ENCODE measurements around the gene DGKI.

The DGKI gene

GRCh38 chr7:137547485-137547884 is 299.3 kb downstream of the DGKI start:
- no peak for DNase-seq (ENCODE audit: low read depth in 2 of 3, low spot score in 2 of 3)

GRCh38 chr7:137546671-137547070 is 300.1 kb downstream of the DGKI start:
- no peak for DNase-seq (ENCODE audit: low read depth in 2 of 3, low spot score in 2 of 3)

GRCh38 chr7:137546009-137546408 is 300.8 kb downstream of the DGKI start:
- no peak for DNase-seq (ENCODE audit: low read depth in 2 of 3, low spot score in 2 of 3)

- DNase-seq (ENCODE audit: low read depth in 2 of 3, low spot score in 2 of 3): no peak
These were observed 301.6 kb downstream of the DGKI start for GRCh38 chr7:137545059-137545716.

- no peak for DNase-seq (ENCODE audit: low read depth in 2 of 3, low spot score in 2 of 3)
These were observed 302.2 kb downstream of the DGKI start for GRCh38 chr7:137544453-137545058.

GRCh38 chr7:137539111-137539715 is 307.6 kb downstream of the DGKI start:
- no peak for DNase-seq (ENCODE audit: low read depth in 2 of 3, low spot score in 2 of 3)

- no peak for DNase-seq (ENCODE audit: low read depth in 2 of 3, low spot score in 2 of 3)
These were observed 308.4 kb downstream of the DGKI start for GRCh38 chr7:137538361-137538762.

- no peak for DNase-seq (ENCODE audit: low read depth in 2 of 3, low spot score in 2 of 3)
These were observed 311.2 kb downstream of the DGKI start for GRCh38 chr7:137535579-137535978.

- no peak for DNase-seq (ENCODE audit: low read depth in 2 of 3, low spot score in 2 of 3)
These were observed 315.1 kb downstream of the DGKI start for GRCh38 chr7:137531671-137532070.

GRCh38 chr7:137527634-137528033 is 319.1 kb downstream of the DGKI start:
- DNase-seq (ENCODE audit: low read depth in 2 of 3, low spot score in 2 of 3): no peak

- no peak for DNase-seq (ENCODE audit: low read depth in 2 of 3, low spot score in 2 of 3)
These were observed 323.6 kb downstream of the DGKI start for GRCh38 chr7:137523171-137523570.

GRCh38 chr7:137521451-137521850 is 325.3 kb downstream of the DGKI start:
- DNase-seq (ENCODE audit: low read depth in 2 of 3, low spot score in 2 of 3): no peak

GRCh38 chr7:137519947-137520346 is 326.8 kb downstream of the DGKI start:
- no peak for DNase-seq (ENCODE audit: low read depth in 2 of 3, low spot score in 2 of 3)

GRCh38 chr7:137519181-137519691 is 327.5 kb downstream of the DGKI start:
- DNase-seq (ENCODE audit: low read depth in 2 of 3, low spot score in 2 of 3): no peak

GRCh38 chr7:137513091-137513490 is 333.7 kb downstream of the DGKI start:
- DNase-seq (ENCODE audit: low read depth in 2 of 3, low spot score in 2 of 3): no peak

- no peak for DNase-seq (ENCODE audit: low read depth in 2 of 3, low spot score in 2 of 3)
These were observed 339.7 kb downstream of the DGKI start for GRCh38 chr7:137507096-137507495.

- no peak for DNase-seq (ENCODE audit: low read depth in 2 of 3, low spot score in 2 of 3)
These were observed 340.7 kb downstream of the DGKI start for GRCh38 chr7:137506031-137506430.

GRCh38 chr7:137501562-137501961 is 345.2 kb downstream of the DGKI start:
- DNase-seq (ENCODE audit: low read depth in 2 of 3, low spot score in 2 of 3): no peak

- no peak for DNase-seq (ENCODE audit: low read depth in 2 of 3, low spot score in 2 of 3)
These were observed 353.9 kb downstream of the DGKI start for GRCh38 chr7:137492889-137493288.

- no peak for DNase-seq (ENCODE audit: low read depth in 2 of 3, low spot score in 2 of 3)
These were observed 356.9 kb downstream of the DGKI start for GRCh38 chr7:137489880-137490279.

GRCh38 chr7:137488038-137488437 is 358.7 kb downstream of the DGKI start:
- no peak for DNase-seq (ENCODE audit: low read depth in 2 of 3, low spot score in 2 of 3)

GRCh38 chr7:137485818-137486217 is 361.0 kb downstream of the DGKI start:
- DNase-seq (ENCODE audit: low read depth in 2 of 3, low spot score in 2 of 3): no peak
